H1 (cell line): ENCODE results near the gene ENTR1. TPM values are rescaled to one million over a fixed set of nuclear protein-coding genes. Genes with fewer than 3 reads are reported as not detected.

Source experiments
- BACH1 ChIP-seq: IDR thresholded peaks from 2 replicates; pipeline ENCODE4 v1.6.1; 2012; ENCODE audit warnings: low read length, improper control_type of control experiment
- CHD7 ChIP-seq: fragments of 300-600 bp; sonication (generic); IDR thresholded peaks from 2 replicates; pipeline ENCODE4 v1.7.1; 2012; ENCODE audit warnings: low read length, moderate library complexity, mild to moderate bottlenecking, inconsistent platforms; ENCODE audit not compliant: insufficient replicate concordance
- FOSL1 ChIP-seq: IDR thresholded peaks from 2 replicates; pipeline ENCODE4 v1.6.1; 2011; ENCODE audit warnings: mild to moderate bottlenecking, low read depth, low read length, moderate library complexity; ENCODE audit not compliant: insufficient read depth
- HDAC2 ChIP-seq, 2 experiments: fragments of 300-600 bp in 1 of 2; sonication (generic) in 1 of 2; IDR thresholded peaks; 2 replicates each; pipeline ENCODE4 v1.6.1; 2011 to 2012; ENCODE audit warnings: low read depth in 2 of 2, low read length in 2 of 2, mild to moderate bottlenecking in 2 of 2, moderate library complexity in 2 of 2, borderline replicate concordance in 1 of 2, inconsistent platforms in 1 of 2
- NANOG ChIP-seq: IDR thresholded peaks from 2 replicates; pipeline ENCODE4 v1.6.1; 2011; ENCODE audit warnings: low read length, low read depth, mild to moderate bottlenecking, inconsistent platforms; ENCODE audit not compliant: insufficient read depth, poor library complexity, severe bottlenecking
- SIN3A ChIP-seq, 2 experiments: IDR thresholded peaks in 1 of 2; conservative IDR thresholded peaks in 1 of 2; 2 replicates each; pipeline ENCODE4 v1.6.1; 2011 to 2012; ENCODE audit warnings: low read length in 2 of 2, improper control_type of control experiment in 1 of 2, low read depth in 1 of 2, mild to moderate bottlenecking in 1 of 2
- TAF1 ChIP-seq: IDR thresholded peaks from 2 replicates; pipeline ENCODE4 v1.6.1; 2011; ENCODE audit warnings: mild to moderate bottlenecking, low read depth, low read length
- TBP ChIP-seq: IDR thresholded peaks from 2 replicates; pipeline ENCODE4 v1.6.1; 2011; ENCODE audit warnings: low read depth, low read length, improper control_type of control experiment
- YY1 ChIP-seq: IDR thresholded peaks from 2 replicates; pipeline ENCODE4 v1.6.1; 2011; ENCODE audit warnings: low read depth, mild to moderate bottlenecking, low read length
- polyA plus RNA-seq, 7 experiments: library from polyadenylated mRNA; depleted of rRNA in 3 of 7; stranded (reverse) in 5 of 7; unstranded in 2 of 7; fragments of >200 nt in 5 of 7; fragments of 200-250 nt in 2 of 7; gene quantifications; 1 replicate in 5 of 7; 2 replicates in 1 of 7; 4 replicates in 1 of 7; pipeline versions ENCODE4 v1.2.1 to v1.2.3, GENCODE V29; 2011 to 2013; ENCODE audit warnings: missing spikeins in 2 of 7, mixed read lengths in 2 of 7
- total RNA-seq: library from RNA; stranded (reverse); fragmentation: NEBNext Ultra II Directional; extraction: Animal tissue kit (Norgen Biotek cat#: 25700); gene quantifications from 2 replicates; pipeline ENCODE4 v1.2.1, GENCODE V29; 2021
- TF ChIP-seq, protein P1 (sequence below): IDR thresholded peaks from 2 replicates; pipeline ENCODE4 v1.6.1; 2012; ENCODE audit warnings: low read length, inconsistent platforms

Gene ENTR1
- total and polyA plus RNA-seq, 2 of the 8 experiments (the other 6 are each of a cell fraction or from before 2014, with no cell fraction given) = 65.2 to 102 TPM

DNA sequence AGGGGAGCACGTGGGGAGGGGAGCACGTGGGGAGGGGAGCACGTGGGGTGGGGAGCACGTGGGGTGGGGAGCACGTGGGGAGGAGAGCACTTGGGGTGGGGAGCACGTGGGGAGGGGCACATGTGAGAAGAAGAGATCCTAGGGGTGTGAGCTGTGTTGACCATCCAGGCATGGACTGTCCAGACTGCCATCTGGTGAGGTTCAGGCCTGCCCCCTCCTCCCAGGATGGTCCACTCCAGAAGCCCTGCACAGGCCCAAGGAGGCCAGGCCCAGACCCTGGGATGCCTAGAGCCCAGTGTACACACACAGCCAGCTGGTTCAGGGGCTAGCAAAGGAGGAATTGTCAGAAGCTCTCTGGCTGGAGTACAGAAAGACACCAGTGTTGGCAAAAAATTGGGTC lies 12.8 kb downstream of the ENTR1 start (continued):
- TF ChIP-seq CHD7 = no peak
- no peak for TF ChIP-seq HDAC2 (IDR thresholded peaks at IDR 0.05; ENCODE audit: borderline replicate concordance in 1 of 2, low read depth in 2 of 2, low read length in 2 of 2)
- TF ChIP-seq, protein P1, sequence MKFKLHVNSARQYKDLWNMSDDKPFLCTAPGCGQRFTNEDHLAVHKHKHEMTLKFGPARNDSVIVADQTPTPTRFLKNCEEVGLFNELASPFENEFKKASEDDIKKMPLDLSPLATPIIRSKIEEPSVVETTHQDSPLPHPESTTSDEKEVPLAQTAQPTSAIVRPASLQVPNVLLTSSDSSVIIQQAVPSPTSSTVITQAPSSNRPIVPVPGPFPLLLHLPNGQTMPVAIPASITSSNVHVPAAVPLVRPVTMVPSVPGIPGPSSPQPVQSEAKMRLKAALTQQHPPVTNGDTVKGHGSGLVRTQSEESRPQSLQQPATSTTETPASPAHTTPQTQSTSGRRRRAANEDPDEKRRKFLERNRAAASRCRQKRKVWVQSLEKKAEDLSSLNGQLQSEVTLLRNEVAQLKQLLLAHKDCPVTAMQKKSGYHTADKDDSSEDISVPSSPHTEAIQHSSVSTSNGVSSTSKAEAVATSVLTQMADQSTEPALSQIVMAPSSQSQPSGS = no peak
- no peak for TF ChIP-seq TBP
- no peak for TF ChIP-seq SIN3A (conservative IDR thresholded peaks at IDR 0.05 in 1 of 2, IDR thresholded peaks at IDR 0.05 in 1 of 2; ENCODE audit: low read depth in 1 of 2, low read length in 2 of 2)
- no peak for TF ChIP-seq NANOG
- no peak for TF ChIP-seq FOSL1
- TF ChIP-seq BACH1 = no peak
- no peak for TF ChIP-seq YY1
- TF ChIP-seq TAF1 = no peak
